Stimulated activated CD4-positive, alpha-beta T cell treated with anti-CD3 and anti-CD28 coated beads, Interleukin-1b, Interleukin-23, amount 100 ng/mL, for 4 hours (primary cell): ENCODE results near the gene LYSET.
"Not testable (repeated sequence)": the region's sequence is repeated elsewhere in the genome, so short reads cannot be mapped to it uniquely, and the experiment has no call there.

Experiments used
- DNase-seq, 2 donors: peaks; one replicate each; pipeline ENCODE4 v3.0.0-alpha.2; 2020; ENCODE audit warnings: low read depth in 2 of 2

Gene LYSET

DNA sequence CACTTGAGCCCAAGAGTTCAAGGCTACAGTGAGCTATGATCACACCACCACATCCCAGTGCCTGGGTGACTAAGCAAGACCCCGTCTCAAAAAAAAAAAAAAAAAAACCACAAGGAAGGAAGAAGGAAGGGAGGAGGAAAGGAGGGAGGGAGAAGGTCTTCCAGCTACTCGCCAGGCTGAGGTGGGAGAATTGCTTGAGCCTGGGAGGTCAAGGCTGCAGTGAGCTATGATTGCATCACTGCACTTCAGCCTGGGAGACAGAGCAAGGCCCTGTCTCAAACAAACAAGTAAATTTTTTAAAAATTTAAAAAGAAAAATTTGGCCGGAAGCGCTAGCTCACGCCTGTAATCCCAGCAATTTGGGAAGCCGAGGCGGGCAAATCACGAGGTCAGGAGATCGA, 16.5 kb upstream of the LYSET start:
- DNase-seq: not testable (repeated sequence)

- DNase-seq: not testable (repeated sequence)
Measured at GRCh38 chr14:93169619-93170018, 15.5 kb upstream of the LYSET start.

GRCh38 chr14:93170141-93170540, 15.0 kb upstream of the LYSET start:
- DNase-seq: not testable (repeated sequence)

DNA sequence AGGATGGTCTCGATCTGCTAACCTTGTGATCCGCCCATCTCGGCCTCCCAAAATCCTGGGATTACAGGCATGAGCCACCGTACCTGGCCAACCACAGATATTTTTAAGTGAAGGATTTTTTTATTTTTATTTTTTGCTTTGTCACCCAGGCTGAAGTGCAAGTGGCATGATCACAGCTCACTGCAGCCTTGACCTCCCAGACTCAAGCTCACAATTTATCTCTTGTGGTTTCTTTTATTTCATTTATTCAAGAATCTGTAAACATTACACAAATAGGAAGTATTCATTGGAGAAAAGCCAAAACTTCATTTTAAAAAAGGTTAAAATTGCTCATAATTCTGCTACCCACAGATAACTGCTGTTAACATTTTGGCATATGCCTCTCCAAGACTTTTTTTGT, 13.7 kb upstream of the LYSET start:
- no peak for DNase-seq

DNA sequence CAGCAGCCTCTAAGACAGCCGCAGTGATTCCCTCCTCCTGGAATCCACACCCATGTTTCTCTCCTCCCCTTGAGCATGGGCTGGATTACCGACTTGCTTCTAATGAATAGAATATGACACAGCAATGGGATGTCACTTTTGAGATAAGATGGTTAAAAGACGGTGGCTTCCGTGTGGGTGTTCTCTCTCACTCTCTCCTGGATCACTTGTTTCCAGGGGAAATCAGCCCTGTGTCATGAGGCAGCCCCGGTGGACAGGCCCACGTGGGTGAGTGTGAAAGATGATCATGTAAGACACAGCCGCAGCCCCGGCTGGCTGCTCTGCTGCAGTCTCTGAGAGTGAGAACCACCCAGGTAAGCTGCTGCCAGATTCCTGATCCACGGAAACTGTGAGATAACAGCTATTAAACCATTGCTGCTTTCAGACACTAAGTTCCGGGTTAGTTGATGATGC, 11.1 kb upstream of the LYSET start:
- no peak for DNase-seq

DNA sequence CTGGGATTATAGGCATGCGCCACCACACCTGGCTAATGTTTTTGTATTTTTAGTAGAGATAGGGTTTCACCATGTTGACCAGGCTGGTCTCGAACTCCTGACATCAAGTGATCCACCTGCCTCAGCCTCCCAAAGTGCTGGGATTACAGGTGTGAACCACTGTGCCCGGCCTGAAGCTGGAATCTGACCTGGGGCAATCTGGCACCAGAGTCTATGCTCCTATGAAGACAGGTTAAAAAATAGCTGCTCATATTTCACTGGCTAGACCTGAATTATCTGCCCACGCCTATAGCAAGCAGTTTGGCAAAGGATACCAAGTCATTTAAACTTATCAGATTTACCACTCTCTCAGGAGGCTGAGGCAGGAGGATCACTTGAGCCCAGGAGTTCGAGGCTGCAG, 10.4 kb upstream of the LYSET start:
- DNase-seq: not testable (repeated sequence)

GRCh38 chr14:93175492-93175891, 9.6 kb upstream of the LYSET start:
- DNase-seq: no peak

- DNase-seq: no peak
Measured at GRCh38 chr14:93183596-93184317, 1.4 kb upstream of the LYSET start.

GRCh38 chr14:93185349-93185720, 218 bp downstream of the LYSET start:
- no peak for DNase-seq

- DNase-seq: no peak
Measured at GRCh38 chr14:93186466-93186865, 1.3 kb downstream of the LYSET start.

GRCh38 chr14:93186956-93187355, 1.8 kb downstream of the LYSET start:
- DNase-seq: no peak

- DNase-seq: no peak
Measured at GRCh38 chr14:93195316-93195999, 10.3 kb downstream of the LYSET start.

DNA sequence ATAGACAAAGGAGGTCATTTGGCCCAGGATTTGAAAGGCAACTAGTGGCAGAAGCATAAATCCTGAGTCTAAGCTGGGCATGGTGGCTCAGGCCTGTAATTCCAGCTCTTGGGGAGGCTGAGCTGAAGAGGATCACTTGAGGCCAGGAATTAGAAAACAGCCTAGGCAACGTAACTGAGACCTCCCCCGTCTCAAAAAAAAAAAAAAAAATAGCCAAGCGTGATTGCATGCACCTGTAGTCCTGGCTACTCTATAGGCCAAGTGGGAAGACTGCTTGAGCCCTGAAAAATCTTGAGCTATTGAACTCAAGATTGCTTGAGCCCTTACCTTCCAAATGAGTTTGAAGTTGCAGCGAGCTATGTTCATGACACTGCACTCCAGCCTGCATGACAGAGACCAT, 13.9 kb downstream of the LYSET start:
- DNase-seq: no peak

DNA sequence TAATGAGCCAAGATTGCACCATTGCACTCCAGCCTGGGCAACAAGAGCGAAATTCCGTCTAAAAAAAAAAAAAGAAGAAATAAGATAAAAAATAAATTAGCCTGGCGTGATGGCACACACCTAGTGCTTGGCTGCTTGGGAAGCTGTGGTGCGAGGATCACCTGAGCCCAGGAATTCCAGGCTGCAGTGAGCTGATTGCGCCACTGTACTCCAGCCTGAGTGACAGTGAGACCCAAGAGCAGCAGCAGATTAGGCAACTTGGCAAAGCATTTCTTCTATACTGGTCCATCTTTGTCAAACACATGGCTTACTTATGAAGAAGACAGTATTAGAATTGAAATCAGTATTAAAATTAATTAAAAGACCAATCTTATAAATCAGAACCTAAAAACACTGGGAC, 15.4 kb downstream of the LYSET start:
- DNase-seq: no peak

GRCh38 chr14:93201155-93201704, 16.1 kb downstream of the LYSET start:
- DNase-seq: no peak

DNA sequence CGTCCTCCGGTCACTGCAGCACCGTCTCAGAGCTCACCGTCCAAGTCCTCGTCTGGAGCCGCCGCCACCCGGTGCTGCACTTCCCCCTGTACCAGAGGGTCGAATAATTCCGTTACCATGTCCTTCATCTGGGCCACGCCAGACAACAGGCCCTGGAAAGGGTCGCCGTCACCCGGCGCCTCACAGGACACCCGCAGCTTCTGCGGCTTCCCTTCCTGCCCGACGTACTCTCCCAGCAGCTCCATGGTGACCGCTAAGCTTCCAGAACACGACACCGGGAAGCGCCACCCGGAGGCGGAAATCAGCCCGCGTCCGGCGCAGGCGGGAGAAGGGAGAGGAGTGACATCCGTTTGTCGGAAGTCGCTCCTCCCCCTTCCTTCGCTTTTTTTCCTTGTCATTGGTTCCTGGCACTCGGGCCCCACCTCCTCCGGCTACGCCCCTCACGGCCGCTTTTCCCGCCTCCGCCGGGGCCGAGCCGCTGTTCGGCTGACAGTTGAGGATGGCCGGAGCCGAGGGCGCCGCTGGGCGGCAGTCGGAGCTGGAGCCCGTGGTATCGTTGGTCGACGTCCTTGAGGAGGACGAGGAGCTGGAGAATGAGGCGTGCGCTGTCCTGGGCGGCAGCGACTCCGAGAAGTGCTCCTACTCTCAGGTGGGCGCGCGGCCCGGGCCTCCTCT, 21.8 kb downstream of the LYSET start, which contains the start of the genes GON7 and UBR7:
GON7 (minus strand) TSS at position 273 of the 675 bp plus-strand sequence; CDS start at position 245, 28 bp downstream.
UBR7 (plus strand) TSS at position 464 of the 675 bp plus-strand sequence; CDS start at position 500, 36 bp downstream.
- peak; percentile 72 to 76 for DNase-seq

- no peak for DNase-seq
Measured at GRCh38 chr14:93207468-93208308, 22.6 kb downstream of the LYSET start.

DNA sequence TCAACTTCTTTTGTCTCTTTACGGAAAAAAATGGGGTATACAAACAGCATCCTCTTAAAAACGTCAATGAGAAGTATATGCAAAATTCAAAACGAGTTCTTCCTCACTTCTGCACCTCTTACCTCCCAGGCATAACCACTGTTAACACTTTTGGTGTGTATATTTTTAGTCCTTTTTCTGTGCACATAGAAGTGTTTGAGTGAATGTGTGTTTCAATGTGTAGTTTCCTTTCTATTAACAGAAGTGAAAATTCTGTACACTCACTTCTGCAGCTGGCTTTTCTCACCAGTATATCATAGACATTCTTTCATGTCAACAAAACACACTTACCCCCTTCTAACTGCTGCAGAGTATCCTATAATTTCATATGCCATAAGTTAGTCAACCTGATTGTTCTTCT, 27.3 kb downstream of the LYSET start:
- DNase-seq: no peak

GRCh38 chr14:93214598-93214997, 29.5 kb downstream of the LYSET start:
- DNase-seq: no peak

DNA sequence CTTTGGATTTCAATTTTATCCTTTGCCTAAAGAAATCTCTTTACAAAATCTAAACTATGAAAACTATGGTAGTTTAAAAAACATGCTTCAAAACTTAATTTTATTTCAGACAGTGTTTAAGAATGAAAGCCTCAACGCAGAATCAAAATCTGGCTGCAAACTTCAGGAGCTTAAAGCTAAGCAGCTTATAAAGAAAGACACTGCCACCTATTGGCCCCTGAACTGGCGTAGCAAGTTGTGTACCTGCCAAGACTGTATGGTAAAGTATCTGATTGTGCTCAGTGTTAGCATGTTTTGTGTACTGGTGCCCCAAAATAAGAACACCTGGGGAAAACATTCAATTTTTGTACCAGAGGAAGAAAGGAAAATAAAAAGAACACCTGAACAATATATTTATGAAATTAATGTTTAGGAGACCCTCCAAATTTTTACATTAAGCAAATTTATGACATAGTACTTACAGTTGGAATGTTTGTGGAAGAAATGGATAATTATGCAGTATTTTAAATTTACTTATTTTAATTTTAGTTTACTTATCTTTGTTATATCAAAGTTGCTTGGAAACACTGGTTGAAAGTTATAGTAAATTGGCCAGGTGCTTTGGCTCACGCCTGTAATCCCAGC, 34.1 kb downstream of the LYSET start:
- DNase-seq: peak in 1 of 2 donors; percentile 30

DNA sequence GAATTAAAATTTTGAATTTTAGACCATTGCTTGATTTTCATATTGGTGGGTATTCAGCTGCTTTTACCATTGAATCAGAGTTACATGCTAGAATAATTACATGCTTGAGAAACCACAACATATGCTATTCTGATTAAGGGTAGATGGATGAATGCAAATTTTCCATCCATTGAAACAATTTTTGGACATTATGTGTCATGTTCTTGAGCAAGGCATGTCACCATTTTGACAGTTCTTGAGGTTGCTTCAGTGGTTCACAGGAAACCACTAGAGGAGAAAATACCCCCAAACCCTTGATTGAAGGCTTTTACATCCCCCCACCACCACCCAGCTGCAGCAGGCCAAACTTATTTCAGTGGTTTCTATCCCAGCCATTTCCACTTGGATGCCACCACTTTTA, 35.4 kb downstream of the LYSET start:
- DNase-seq: no peak
